AG09309 (cell line): ENCODE data around the gene LSM10.
A peak's percentile ranks its signal among the peaks of the same experiment; 100 is the strongest.

Source experiments
- DNase-seq: peaks from one replicate; pipeline ENCODE4 v3.0.0-alpha.2; 2010; ENCODE audit warnings: low read depth
- H3K4me3 ChIP-seq: 2 replicates; pipeline ENCODE4 v1.5.1; 2011; ENCODE audit warnings: mild to moderate bottlenecking, low read depth, low read length, moderate library complexity; ENCODE audit not compliant: control insufficient read depth
- TF ChIP-seq, protein P1 (sequence below): IDR thresholded peaks from 2 replicates; pipeline ENCODE4 v1.5.1; 2011; ENCODE audit warnings: mild to moderate bottlenecking, low read depth, low read length, inconsistent platforms; ENCODE audit not compliant: insufficient read depth, control insufficient read depth; ENCODE audit errors: missing control alignments

The LSM10 gene

DNA sequence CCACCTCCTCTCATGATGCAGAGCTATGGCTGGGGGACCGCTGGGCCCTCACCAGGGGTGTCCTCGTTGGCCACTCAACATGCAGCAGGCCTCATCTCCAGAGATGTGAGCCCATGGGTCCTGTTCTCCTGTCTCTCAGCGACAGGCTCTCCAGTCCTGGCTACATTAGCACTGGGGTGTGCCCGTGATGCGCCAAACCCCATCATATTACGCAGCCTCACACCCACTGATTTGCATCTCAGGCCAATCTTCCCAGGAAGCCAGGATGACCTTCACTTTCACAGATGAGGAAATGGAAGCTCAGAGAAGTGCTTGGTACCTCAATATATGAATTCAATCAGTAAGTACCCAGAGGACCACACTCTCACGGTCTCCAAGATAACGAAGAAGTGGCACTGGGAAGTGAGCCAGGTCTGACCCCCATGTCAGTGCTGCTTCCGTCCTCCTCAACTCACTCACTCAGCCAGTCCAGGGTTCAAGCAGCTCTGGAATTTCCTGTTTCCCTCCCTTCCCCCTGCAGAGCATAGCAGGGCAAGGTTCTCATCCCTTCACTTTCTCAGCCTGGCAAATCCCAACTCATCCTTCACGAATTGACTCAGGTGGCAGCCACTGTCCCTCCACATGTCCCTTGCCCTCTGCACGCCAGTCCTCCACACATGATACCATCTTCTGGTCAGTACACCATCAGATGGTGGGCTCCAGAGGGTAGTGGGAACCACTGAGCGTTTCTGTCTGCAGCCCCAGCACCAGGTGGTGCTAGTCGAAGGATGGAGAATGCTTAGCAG, 45.4 kb downstream of the LSM10 start:
- TF ChIP-seq, protein P1, sequence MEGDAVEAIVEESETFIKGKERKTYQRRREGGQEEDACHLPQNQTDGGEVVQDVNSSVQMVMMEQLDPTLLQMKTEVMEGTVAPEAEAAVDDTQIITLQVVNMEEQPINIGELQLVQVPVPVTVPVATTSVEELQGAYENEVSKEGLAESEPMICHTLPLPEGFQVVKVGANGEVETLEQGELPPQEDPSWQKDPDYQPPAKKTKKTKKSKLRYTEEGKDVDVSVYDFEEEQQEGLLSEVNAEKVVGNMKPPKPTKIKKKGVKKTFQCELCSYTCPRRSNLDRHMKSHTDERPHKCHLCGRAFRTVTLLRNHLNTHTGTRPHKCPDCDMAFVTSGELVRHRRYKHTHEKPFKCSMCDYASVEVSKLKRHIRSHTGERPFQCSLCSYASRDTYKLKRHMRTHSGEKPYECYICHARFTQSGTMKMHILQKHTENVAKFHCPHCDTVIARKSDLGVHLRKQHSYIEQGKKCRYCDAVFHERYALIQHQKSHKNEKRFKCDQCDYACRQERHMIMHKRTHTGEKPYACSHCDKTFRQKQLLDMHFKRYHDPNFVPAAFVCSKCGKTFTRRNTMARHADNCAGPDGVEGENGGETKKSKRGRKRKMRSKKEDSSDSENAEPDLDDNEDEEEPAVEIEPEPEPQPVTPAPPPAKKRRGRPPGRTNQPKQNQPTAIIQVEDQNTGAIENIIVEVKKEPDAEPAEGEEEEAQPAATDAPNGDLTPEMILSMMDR = peak; percentile 28
- no peak for DNase-seq
- no peak overlapping the region for H3K4me3 ChIP-seq

GRCh38 chr1:36351227-36351977, 46.3 kb downstream of the LSM10 start:
- H3K4me3 ChIP-seq = no peak overlapping the region
- DNase-seq = no peak
- TF ChIP-seq, protein P1 = no peak

DNA sequence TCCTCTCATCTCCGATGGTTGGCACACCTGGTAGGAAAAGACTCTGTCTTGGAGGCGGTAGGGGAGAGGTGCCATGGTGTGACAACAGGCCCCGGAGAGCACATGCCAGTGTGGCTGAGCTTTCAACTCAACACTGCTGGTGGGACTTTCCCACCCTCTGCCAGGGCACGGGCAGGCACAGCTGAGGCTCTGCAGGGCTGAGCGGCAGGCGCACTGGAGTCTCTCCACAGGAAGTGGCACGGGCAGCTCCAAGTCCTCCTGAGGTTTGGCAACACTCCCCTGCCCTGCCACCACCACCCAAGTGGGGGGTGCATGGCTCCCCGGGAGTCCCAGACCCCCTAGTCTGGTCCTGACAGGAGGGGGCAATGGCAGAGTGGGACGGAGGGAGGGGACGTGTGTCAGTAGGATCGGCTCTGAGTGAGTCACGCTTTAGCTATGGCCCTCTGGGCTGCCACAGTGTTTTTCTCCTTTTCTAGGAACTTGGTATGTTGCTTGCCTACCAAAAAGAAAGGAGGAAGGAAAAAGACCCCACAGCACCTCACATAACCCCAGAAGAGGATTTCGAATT, 47.0 kb downstream of the LSM10 start:
- H3K4me3 ChIP-seq = no peak overlapping the region
- no peak for DNase-seq
- TF ChIP-seq, protein P1 = no peak

DNA sequence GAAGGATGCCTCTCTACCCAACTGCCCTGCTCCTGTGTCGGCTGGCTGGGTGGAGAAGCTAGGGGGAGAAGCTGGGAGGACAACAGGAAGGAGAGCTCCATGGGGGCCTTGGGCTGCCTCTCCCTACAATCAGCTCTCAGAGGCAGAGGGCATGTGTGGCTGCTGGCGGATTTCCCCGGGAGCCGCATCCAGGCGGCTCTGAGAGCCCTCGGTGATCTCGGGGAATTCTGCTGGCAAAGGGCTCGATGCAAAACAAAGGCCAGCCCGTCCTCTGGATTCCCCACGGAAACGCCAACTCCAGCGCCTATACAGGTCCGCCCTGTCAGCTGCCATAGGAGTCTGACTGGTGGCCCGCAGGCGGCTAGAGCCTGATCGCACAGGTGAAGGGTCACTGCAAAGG, 47.9 kb downstream of the LSM10 start:
- TF ChIP-seq, protein P1 = no peak
- DNase-seq = no peak
- no peak overlapping the region for H3K4me3 ChIP-seq

DNA sequence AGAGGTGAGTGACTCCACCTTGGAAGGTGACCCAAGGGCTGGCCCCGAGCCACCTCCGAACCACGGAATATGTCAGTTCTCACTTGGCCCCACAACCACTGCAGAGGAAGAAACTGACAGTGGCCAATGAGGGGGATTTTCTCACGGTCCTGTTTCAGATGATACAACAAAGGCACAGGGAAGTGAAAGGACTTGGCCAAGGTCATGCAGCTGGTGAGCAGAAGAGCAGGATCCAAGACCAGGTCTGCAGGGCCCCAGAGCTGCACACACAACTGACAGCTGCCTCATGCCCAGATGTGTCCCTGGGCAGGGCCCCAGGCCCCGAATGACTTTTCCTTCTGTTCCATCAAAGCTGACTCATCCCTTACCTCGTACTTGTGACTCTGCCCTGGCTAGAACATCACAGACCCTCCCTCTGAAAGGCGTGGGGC, 48.5 kb downstream of the LSM10 start:
- TF ChIP-seq, protein P1 = no peak
- no peak for DNase-seq
- H3K4me3 ChIP-seq = no peak overlapping the region

DNA sequence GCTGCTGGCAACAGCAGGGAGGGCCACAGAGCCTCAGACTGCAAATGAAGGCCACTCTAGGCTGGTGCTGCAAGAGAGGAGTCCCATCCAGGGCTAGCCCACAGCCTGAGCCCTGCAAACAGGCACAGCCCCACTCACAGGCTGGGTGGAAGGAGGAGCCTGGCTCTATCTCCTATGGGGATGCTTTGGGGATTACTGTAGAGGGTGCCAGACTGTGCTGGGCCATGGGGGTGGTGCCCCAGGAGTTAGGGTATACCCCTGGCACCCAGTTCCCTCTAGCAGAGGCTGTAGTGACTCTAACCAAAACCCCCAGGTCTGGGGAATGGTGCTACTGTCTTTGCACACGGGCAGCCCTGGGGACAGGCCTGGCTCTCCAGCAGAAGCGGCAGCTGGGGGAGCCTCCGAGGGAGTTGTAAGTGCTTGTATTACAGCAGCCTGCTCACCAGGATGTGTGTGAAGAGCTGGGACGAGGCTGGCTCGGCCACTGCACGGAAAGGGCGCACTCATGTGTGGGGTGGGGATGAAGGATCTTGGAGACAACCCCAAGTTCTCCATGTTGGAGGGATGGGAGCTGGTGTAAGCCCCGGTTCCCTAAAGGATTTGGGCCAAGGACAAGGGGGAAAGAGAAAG, 50.9 kb downstream of the LSM10 start:
- no peak for DNase-seq
- H3K4me3 ChIP-seq = no peak overlapping the region
- TF ChIP-seq, protein P1 = no peak
